ENCODE measurements around the gene FASN. TPM values are rescaled to one million over a fixed set of nuclear protein-coding genes. Genes with fewer than 3 reads are reported as not detected.

FASN gene
- total RNA-seq, 2 experiments from 2014 or later = 239 to 259 TPM

DNA sequence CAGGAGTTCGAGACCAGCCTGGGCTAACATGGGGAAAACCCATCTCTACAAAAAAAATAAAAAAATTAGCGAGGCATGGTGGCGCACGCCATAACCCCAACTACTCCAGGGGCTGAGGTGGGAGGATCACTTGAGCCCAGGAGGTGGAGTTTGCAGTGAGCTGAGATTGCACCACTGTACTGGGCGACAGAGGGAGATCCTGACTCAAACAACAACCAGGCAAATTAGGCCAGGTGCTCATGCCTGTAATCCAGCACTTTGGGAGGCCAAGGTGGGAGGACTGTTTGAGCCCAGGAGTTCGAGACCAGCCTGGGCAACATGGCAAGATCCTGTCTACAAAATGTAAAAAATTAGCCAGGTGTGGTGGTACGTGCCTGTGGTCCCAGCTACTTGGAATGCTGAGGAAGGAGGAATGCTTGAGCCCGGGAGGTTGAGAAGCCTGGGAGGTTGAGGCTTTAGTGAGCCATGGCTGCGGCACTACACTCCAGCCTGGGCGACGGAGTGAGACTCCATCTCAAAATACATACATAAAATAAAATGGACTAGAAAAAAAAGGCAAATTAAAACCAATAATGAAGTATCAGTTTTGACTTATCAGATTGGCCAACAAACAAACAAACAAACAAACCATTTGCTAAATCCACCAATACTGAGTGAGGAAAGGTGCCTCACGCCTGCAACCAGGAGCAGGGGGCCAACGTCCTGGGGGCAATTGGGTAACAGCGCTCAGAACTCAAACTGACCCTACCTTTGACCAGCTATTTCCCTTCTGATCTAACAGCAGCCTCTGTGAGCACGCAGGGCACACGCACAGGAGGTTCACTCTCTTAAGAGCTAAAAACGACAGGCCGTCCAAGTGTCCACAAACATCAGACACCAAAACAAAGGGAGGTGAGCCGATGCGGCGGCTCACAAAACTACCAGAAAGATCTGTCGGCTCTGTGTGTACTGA lies 19.4 kb upstream of the FASN start:
- no peaks in the 10 kb centered on the region for H3K27me3 Mint-ChIP-seq
- no peaks in the 10 kb centered on the region for H3K9me3 Mint-ChIP-seq (ENCODE audit: low read depth)
- H3K4me3 Mint-ChIP-seq = no peak overlapping the region
- H3K27ac Mint-ChIP-seq = no peak overlapping the region
- CTCF ChIA-PET = interaction anchor here (0.6 to 1.0 kb wide), 2 partner anchors 9 to 468 kb away, joined by 3 read pairs; no protein-coding TSS in a partner anchor
- POLR2A ChIA-PET = no interaction called here
- H3K36me3 Mint-ChIP-seq (ENCODE audit: low read depth) = no peaks in the 10 kb centered on the region
- H3K4me1 Mint-ChIP-seq = peaks cover 23% of the 10 kb centered on the region
- DNase-seq = no peak
- ATAC-seq = no peak
- intact Hi-C loops (cut with DNase I, micrococcal nuclease) = no loop called here

DNA sequence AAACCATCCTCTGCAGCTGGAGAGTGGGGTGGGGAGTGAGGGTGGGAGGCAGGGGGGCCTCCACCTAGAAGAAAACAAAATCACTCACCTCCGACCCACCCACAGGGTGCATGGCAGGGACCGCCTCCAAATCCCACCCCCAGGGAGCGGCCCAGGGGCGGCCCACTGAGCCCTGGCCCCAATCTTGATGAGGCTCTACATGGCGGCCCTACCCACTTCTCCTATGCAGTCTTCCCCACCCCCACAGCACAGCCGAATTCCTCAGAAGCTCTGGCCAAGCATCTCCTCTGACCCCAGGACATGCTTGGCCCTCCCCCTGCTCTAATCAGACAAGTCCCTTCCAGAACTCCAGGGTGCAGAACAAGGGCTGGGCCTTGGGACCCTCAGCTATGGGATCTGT lies 18.2 kb upstream of the FASN start:
- Mint-ChIP-seq H3K4me3 (no peak overlapping the region), H3K27ac (no peak overlapping the region), H3K4me1 (peaks cover 14% of the 10 kb centered on the region), H3K9me3 (ENCODE audit: low read depth) (no peaks in the 10 kb centered on the region), H3K36me3 (ENCODE audit: low read depth) (no peaks in the 10 kb centered on the region), H3K27me3 (no peaks in the 10 kb centered on the region)
- POLR2A ChIA-PET = interaction anchor here (0.6 kb wide), 1 partner anchor 11 kb away, joined by 4 read pairs; no protein-coding TSS in a partner anchor
- intact Hi-C loops (cut with DNase I, micrococcal nuclease) = no loop called here
- CTCF ChIA-PET = no interaction called here
- ATAC-seq (no peak), DNase-seq (no peak)

DNA sequence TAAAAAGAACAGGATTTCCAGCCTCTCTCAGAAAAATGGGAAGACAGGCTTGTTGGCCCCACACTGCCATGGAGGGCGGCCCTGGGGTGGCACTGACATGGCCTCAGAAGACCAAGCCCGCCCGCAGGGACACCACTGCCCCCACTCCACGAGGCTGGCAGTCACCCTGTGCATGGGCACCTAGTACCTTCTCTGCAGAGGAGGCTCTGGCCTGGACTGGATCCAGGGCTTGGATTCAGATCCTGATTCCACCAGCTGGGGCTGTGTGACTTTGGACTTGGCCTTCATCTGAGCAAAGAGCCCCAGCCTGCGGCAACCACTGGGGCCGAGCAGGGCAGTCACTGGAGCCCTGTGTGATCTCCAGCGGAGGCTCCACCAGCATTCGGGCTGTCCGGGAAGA lies 16.8 kb upstream of the FASN start:
- Mint-ChIP-seq H3K4me1 (peaks cover 19% of the 10 kb centered on the region), H3K36me3 (ENCODE audit: low read depth) (no peaks in the 10 kb centered on the region), H3K4me3 (no peak overlapping the region), H3K27me3 (no peaks in the 10 kb centered on the region), H3K9me3 (ENCODE audit: low read depth) (no peaks in the 10 kb centered on the region), H3K27ac (no peak overlapping the region)
- POLR2A ChIA-PET = no interaction called here
- DNase-seq (no peak), ATAC-seq (no peak)
- intact Hi-C loops (cut with DNase I, micrococcal nuclease) = no loop called here
- CTCF ChIA-PET = interaction anchor here (0.6 to 0.7 kb wide), 2 partner anchors 11 to 237 kb away, joined by 3 to 5 read pairs; no protein-coding TSS in a partner anchor

DNA sequence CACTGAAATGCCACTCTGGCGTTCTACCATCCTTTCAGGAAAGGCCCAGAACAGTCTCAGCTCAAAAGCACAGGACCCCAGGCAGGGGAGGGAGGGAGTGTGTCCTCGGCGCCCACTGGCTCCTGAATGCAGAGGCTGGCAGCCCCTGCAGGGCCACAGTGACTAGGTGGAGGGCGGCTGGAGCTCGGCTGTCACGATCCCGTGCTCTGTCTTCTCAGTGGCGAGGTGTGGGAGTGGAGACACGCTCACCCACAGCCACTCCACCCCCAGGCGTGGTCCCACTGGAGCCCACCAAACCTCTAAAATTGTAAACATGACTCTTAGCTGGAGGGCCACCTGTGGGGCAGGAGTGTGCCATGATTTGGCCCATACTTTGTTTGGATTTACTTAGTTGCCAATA lies 16.4 kb upstream of the FASN start:
- ChIA-PET POLR2A (no interaction called here), CTCF (interaction anchor here (0.6 to 0.7 kb wide), 2 partner anchors 11 to 238 kb away, joined by 3 to 5 read pairs; no protein-coding TSS in a partner anchor)
- H3K4me3 Mint-ChIP-seq = no peak overlapping the region
- H3K4me1 Mint-ChIP-seq = peaks cover 15% of the 10 kb centered on the region
- ATAC-seq (no peak), DNase-seq (no peak)
- H3K27me3 Mint-ChIP-seq = no peaks in the 10 kb centered on the region
- intact Hi-C loops (cut with DNase I, micrococcal nuclease) = no loop called here
- no peaks in the 10 kb centered on the region for H3K9me3 Mint-ChIP-seq (ENCODE audit: low read depth)
- H3K36me3 Mint-ChIP-seq (ENCODE audit: low read depth) = no peaks in the 10 kb centered on the region
- no peak overlapping the region for H3K27ac Mint-ChIP-seq

DNA sequence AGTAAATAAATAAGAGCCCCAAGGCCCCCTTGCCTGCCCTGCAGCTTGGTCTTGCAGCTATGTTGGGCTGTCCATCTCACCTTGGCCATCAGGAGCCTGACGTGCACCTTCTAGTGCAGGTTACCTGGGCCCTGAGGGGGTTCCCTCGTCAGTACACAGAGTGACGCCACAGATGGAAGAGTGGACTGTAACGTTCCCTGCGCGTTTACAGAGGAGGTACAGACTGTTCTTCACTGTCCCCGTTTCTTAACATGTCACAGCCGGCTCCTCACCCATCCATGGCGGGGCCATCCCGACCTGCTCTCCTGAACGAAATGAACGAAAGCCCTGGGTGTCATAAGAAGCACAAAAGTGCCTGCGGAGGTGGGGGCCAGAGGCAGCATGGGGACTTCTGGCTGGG lies 15.9 kb upstream of the FASN start:
- DNase-seq (no peak), ATAC-seq (no peak)
- no peak overlapping the region for H3K4me3 Mint-ChIP-seq
- no peaks in the 10 kb centered on the region for H3K9me3 Mint-ChIP-seq (ENCODE audit: low read depth)
- intact Hi-C loops (cut with DNase I, micrococcal nuclease) = no loop called here
- ChIA-PET POLR2A (no interaction called here), CTCF (interaction anchor here (0.6 to 0.7 kb wide), 2 partner anchors 10 to 238 kb away, joined by 3 to 5 read pairs; no protein-coding TSS in a partner anchor)
- peaks cover 15% of the 10 kb centered on the region for H3K4me1 Mint-ChIP-seq
- no peak overlapping the region for H3K27ac Mint-ChIP-seq
- H3K36me3 Mint-ChIP-seq (ENCODE audit: low read depth) = no peaks in the 10 kb centered on the region
- H3K27me3 Mint-ChIP-seq = no peaks in the 10 kb centered on the region

DNA sequence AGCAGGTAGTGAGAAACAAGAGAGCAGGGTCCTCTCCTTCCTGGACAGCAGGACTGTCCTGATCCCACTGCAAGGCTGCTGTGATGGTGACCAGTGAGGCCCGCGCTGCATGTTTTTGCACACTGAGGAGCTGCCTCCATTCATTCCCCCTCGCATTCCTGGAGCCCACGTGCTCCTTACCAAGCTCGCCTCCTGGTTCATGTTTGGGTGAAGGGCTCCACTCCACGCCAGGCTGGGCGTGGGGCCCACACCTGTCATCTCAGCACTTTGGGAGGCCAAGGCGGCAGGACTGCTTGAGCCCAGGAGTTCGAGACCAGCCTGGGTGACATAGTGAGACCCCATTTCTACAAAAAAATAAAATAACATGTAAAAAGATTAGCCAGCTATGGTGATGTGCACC lies 15.4 kb upstream of the FASN start:
- ChIA-PET CTCF (no interaction called here), POLR2A (no interaction called here)
- H3K4me1 Mint-ChIP-seq = peaks cover 20% of the 10 kb centered on the region
- DNase-seq (no peak), ATAC-seq (no peak)
- H3K36me3 Mint-ChIP-seq (ENCODE audit: low read depth) = no peaks in the 10 kb centered on the region
- H3K27me3 Mint-ChIP-seq = no peaks in the 10 kb centered on the region
- H3K9me3 Mint-ChIP-seq (ENCODE audit: low read depth) = no peaks in the 10 kb centered on the region
- intact Hi-C loops (cut with DNase I, micrococcal nuclease) = no loop called here
- no peak overlapping the region for H3K27ac Mint-ChIP-seq
- H3K4me3 Mint-ChIP-seq = no peak overlapping the region

DNA sequence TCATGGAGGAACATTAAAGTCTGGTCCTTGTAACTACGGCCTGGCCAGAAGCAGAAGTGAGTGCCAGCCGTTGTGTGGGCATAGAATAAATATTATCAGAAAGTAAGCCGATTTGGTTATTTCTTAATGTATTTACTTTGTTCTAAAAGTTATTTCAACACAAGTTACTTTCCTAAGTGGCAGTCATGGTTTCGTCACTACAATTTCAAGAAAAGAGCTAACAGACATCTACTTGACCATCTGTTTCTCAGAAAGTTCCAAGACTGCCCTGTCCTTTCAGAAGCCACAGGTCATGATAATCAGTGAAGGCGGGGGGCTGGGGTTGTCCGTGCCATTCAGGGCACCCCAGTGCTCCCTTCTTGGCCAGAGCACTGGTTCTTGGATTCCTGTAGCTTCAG lies 14.9 kb upstream of the FASN start:
- H3K36me3 Mint-ChIP-seq (ENCODE audit: low read depth) = no peaks in the 10 kb centered on the region
- H3K27ac Mint-ChIP-seq = no peak overlapping the region
- CTCF ChIA-PET = interaction anchor here (1.5 kb wide), 1 partner anchor 9 kb away, joined by 3 read pairs; no protein-coding TSS in a partner anchor
- no peak for ATAC-seq
- no peaks in the 10 kb centered on the region for H3K27me3 Mint-ChIP-seq
- H3K4me3 Mint-ChIP-seq = no peak overlapping the region
- POLR2A ChIA-PET = no interaction called here
- intact Hi-C loops (cut with DNase I, micrococcal nuclease) = no loop called here
- no peaks in the 10 kb centered on the region for H3K9me3 Mint-ChIP-seq (ENCODE audit: low read depth)
- H3K4me1 Mint-ChIP-seq = peaks cover 20% of the 10 kb centered on the region
- DNase-seq = no peak

DNA sequence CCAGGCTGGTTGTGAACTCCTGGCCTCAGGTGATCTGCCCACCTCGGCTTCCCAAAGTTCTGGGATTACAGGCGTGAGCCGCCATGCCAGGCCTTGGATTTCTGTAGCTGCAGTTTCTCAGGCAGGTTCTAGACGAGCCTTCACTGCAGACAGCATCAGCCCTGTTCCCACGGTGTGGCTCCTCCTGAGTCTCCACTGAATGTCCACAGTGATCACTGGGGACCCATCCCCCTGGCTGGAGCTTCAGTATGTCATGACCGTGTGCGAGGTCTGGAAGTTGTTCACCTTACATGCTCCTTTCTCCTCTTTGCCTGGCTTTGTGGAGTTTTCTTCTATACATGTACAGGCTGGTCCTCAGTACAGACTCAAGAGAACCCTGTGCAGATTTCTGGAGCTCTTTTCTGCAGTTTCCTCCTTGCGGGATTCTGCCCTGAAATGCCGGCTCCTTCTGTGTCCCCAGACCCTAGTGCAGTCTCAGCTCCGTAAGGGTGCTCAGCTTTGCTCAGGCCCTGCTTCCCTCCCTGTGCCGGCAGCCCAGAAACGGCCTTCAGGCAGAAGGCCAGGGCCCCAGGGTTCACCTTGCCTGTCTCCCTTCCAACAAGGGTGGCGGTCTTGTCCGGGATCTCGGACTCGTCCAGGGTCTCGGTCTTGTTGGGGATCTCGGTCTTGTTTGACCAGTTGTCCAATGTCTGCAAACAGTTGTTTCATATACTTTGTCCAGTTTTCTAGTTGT lies 14.3 kb upstream of the FASN start:
- Mint-ChIP-seq H3K9me3 (ENCODE audit: low read depth) (no peaks in the 10 kb centered on the region), H3K27me3 (no peaks in the 10 kb centered on the region), H3K4me1 (peaks cover 23% of the 10 kb centered on the region), H3K27ac (no peak overlapping the region), H3K36me3 (ENCODE audit: low read depth) (no peaks in the 10 kb centered on the region), H3K4me3 (no peak overlapping the region)
- DNase-seq (no peak), ATAC-seq (no peak)
- CTCF ChIA-PET = interaction anchor here (1.5 kb wide), 1 partner anchor 10 kb away, joined by 3 read pairs; no protein-coding TSS in a partner anchor
- POLR2A ChIA-PET = no interaction called here
- intact Hi-C loops (cut with DNase I, micrococcal nuclease) = no loop called here

DNA sequence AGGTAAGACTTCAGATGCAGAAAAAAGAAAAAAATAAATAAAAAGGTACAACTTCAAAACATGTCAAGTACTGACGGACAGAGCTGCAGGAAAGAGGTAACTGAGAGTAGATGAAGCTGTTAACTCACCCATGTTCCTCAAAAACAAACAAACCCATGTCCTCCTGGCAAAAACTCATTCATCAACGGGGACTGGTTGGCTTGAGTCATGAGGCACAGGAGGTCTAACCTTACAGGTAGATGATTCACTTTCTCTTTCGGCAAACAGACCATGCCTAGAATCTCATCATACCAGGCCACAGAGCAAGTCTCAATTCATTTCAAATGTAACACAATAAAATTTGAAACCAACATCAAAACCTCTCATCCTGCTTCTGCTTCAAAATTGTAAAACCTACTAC lies 12.3 kb upstream of the FASN start:
- Mint-ChIP-seq H3K9me3 (ENCODE audit: low read depth) (no peaks in the 10 kb centered on the region), H3K4me3 (no peak overlapping the region), H3K27me3 (no peaks in the 10 kb centered on the region), H3K4me1 (peaks cover 40% of the 10 kb centered on the region), H3K27ac (peak overlapping the region; percentile 43), H3K36me3 (ENCODE audit: low read depth) (peaks cover 7% of the 10 kb centered on the region)
- DNase-seq = peak; percentile 56
- CTCF ChIA-PET = interaction anchor here (0.6 to 1.4 kb wide), 3 partner anchors 12 to 97 kb away, joined by 3 to 5 read pairs (median 3); no protein-coding TSS in a partner anchor
- intact Hi-C loops (cut with DNase I, micrococcal nuclease) = no loop called here
- POLR2A ChIA-PET = no interaction called here
- peak; percentile 83 for ATAC-seq

DNA sequence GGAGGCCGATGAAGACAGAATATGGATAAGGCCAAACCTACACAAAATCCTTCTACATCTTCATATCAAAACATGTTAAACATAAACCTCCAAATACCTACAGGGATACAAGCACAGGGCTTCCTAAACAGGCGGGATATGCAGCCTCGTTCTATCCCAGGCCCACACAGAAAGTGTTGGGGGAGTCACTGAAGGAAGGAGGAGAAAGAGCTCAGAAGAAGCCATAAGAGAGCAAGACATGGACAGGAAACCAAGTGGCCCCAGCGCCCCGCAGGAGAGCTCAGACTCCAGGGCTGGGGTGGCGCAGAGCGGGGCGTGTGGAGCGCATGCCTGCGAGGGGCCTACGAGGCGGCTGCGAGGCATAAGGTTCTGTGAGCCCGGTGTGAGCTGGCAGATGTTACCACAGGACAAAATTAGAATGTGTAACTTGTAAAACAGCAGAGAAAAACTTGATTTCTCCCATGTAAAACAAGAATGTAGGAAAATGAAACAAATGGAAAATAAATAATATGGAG lies 11.0 kb upstream of the FASN start:
- Mint-ChIP-seq H3K4me1 (peaks cover 44% of the 10 kb centered on the region), H3K27me3 (no peaks in the 10 kb centered on the region), H3K9me3 (ENCODE audit: low read depth) (no peaks in the 10 kb centered on the region), H3K4me3 (no peak overlapping the region), H3K27ac (peak overlapping the region; percentile 66), H3K36me3 (ENCODE audit: low read depth) (peaks cover 7% of the 10 kb centered on the region)
- CTCF ChIA-PET = interaction anchor here (1.0 kb wide), 1 partner anchor 79 kb away, joined by 3 read pairs; no protein-coding TSS in a partner anchor
- ATAC-seq (no peak), DNase-seq (no peak)
- POLR2A ChIA-PET = interaction anchor here (0.8 kb wide), 1 partner anchor 11 kb away, joined by 3 read pairs; no protein-coding TSS in a partner anchor
- intact Hi-C loops (cut with DNase I, micrococcal nuclease) = loop anchor here in 1 of 2 experiments (5.0 kb wide), 2 partner anchors 43 to 93 kb away; no protein-coding TSS in a partner anchor

DNA sequence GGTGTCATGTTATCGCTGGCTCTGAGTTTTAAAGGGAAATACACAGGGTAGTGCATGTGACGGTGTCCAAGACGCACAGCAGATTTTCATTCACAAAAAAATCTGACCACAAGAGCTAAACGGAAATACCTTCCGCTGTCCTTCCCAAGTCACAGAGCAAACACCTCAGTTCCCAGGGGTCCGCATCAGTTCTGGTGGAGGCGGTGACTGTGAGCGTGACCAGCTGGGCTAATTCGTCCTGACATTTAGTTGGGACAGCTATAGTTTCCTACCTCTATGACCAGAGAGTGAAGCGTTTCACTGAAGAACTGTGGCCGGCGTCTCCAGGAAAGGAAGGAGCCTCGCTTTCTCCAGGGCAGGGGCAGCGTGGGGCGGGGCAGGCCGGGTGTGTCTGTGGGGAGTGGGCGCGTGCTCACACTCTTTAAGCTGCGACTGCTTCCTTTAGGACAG lies 10.5 kb upstream of the FASN start:
- CTCF ChIA-PET = interaction anchor here (1.0 kb wide), 1 partner anchor 79 kb away, joined by 3 read pairs; no protein-coding TSS in a partner anchor
- peak overlapping the region; percentile 32 for H3K4me3 Mint-ChIP-seq
- intact Hi-C loops (cut with DNase I, micrococcal nuclease) = loop anchor here in 1 of 2 experiments (5.0 kb wide), 2 partner anchors 44 to 94 kb away; no protein-coding TSS in a partner anchor
- H3K4me1 Mint-ChIP-seq = peaks cover 45% of the 10 kb centered on the region
- H3K36me3 Mint-ChIP-seq (ENCODE audit: low read depth) = peaks cover 7% of the 10 kb centered on the region
- peak overlapping the region; percentile 66 for H3K27ac Mint-ChIP-seq
- POLR2A ChIA-PET = interaction anchor here (0.8 kb wide), 1 partner anchor 10 kb away, joined by 3 read pairs; no protein-coding TSS in a partner anchor
- DNase-seq (no peak), ATAC-seq (no peak)
- H3K9me3 Mint-ChIP-seq (ENCODE audit: low read depth) = no peaks in the 10 kb centered on the region
- H3K27me3 Mint-ChIP-seq = no peaks in the 10 kb centered on the region

Measured in activated CD4-positive, alpha-beta T cell treated with anti-CD3 and anti-CD28 coated beads for 36 hours (primary cell).